Measurements from ENCODE around the gene ZNF669.

DNA sequence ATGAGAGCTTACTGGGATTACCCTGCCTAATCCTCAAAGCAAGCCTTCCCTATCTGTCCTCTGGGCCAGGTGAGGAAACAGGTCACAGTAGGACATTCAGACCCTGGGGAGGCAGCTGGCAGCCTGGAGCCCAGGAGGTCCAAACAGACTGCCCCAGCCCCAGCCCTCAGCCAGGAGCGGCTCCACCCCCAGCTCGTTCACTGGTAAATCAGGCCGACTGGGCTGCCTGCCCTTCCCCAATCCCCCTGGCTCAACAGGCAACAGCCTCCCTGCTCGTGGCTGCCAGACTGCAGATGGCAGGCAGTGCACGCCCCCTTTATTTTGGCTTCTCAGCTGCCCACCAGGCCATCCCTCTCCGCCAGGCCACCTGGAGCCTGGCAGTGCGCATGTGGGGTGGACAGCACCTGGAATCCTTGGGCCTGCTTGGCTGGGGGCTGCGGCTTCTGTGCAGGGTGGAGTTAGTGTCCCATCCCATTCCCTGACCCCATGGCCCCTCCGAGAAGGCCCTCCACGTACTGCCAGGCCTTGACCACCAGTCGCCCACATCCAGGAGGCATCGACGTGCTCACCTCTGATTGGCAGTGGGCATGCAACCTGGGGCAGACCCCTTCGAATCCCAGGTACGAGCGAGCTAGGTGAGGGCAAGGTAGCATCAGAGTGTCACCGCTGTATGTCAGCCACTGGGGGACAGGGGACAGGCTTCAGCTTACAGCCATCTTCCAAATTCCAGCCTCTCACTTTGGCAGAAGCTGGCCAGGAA lies 14.4 kb downstream of the ZNF669 start:
- TF ChIP-seq TCF12 (IDR thresholded peaks at IDR 0.05) (no peak), YY1 (IDR thresholded peaks at IDR 0.05; ENCODE audit: low read depth) (no peak), RCOR1 (IDR thresholded peaks at IDR 0.05; ENCODE audit: low read length) (no peak), NFIC (IDR thresholded peaks at IDR 0.05; ENCODE audit: borderline replicate concordance) (no peak), MXI1 (IDR thresholded peaks at IDR 0.05; ENCODE audit: low read depth, low read length) (no peak)
- TF ChIP-seq, protein P1, sequence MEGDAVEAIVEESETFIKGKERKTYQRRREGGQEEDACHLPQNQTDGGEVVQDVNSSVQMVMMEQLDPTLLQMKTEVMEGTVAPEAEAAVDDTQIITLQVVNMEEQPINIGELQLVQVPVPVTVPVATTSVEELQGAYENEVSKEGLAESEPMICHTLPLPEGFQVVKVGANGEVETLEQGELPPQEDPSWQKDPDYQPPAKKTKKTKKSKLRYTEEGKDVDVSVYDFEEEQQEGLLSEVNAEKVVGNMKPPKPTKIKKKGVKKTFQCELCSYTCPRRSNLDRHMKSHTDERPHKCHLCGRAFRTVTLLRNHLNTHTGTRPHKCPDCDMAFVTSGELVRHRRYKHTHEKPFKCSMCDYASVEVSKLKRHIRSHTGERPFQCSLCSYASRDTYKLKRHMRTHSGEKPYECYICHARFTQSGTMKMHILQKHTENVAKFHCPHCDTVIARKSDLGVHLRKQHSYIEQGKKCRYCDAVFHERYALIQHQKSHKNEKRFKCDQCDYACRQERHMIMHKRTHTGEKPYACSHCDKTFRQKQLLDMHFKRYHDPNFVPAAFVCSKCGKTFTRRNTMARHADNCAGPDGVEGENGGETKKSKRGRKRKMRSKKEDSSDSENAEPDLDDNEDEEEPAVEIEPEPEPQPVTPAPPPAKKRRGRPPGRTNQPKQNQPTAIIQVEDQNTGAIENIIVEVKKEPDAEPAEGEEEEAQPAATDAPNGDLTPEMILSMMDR (IDR thresholded peaks at IDR 0.05), result no peak
- TF ChIP-seq, protein P2, sequence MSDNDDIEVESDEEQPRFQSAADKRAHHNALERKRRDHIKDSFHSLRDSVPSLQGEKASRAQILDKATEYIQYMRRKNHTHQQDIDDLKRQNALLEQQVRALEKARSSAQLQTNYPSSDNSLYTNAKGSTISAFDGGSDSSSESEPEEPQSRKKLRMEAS (IDR thresholded peaks at IDR 0.05; ENCODE audit: low read depth), result no peak
- TF ChIP-seq, protein P3, sequence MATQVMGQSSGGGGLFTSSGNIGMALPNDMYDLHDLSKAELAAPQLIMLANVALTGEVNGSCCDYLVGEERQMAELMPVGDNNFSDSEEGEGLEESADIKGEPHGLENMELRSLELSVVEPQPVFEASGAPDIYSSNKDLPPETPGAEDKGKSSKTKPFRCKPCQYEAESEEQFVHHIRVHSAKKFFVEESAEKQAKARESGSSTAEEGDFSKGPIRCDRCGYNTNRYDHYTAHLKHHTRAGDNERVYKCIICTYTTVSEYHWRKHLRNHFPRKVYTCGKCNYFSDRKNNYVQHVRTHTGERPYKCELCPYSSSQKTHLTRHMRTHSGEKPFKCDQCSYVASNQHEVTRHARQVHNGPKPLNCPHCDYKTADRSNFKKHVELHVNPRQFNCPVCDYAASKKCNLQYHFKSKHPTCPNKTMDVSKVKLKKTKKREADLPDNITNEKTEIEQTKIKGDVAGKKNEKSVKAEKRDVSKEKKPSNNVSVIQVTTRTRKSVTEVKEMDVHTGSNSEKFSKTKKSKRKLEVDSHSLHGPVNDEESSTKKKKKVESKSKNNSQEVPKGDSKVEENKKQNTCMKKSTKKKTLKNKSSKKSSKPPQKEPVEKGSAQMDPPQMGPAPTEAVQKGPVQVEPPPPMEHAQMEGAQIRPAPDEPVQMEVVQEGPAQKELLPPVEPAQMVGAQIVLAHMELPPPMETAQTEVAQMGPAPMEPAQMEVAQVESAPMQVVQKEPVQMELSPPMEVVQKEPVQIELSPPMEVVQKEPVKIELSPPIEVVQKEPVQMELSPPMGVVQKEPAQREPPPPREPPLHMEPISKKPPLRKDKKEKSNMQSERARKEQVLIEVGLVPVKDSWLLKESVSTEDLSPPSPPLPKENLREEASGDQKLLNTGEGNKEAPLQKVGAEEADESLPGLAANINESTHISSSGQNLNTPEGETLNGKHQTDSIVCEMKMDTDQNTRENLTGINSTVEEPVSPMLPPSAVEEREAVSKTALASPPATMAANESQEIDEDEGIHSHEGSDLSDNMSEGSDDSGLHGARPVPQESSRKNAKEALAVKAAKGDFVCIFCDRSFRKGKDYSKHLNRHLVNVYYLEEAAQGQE (IDR thresholded peaks at IDR 0.05; ENCODE audit: low read depth, low read length), result no peak

Data from SK-N-SH (cell line).